H9 (cell line): Measurements from ENCODE around the gene PLCH2. TPM values are rescaled to one million over a fixed set of nuclear protein-coding genes. Genes with fewer than 3 reads are reported as not detected.
"Not testable (repeated sequence)": the region's sequence is repeated elsewhere in the genome, so short reads cannot be mapped to it uniquely, and the experiment has no call there.

ENCODE experiments used
- DNase-seq: peaks from one replicate; pipeline ENCODE4 v3.0.0-alpha.2; 2017
- H2AFZ ChIP-seq: one replicate; pipeline ENCODE4 v1.6.1; 2013; ENCODE audit warnings: mild to moderate bottlenecking, low read length, control low read depth, moderate library complexity
- H2AK5ac ChIP-seq: 2 replicates; pipeline ENCODE4 v1.6.1; 2013; ENCODE audit warnings: low read length, control low read depth, mixed read lengths; ENCODE audit not compliant: insufficient read length
- H2BK120ac ChIP-seq: one replicate; pipeline ENCODE4 v1.6.1; 2013; ENCODE audit warnings: low read depth, mild to moderate bottlenecking, low read length, control low read depth, inconsistent platforms; ENCODE audit not compliant: poor library complexity, severe bottlenecking
- H2BK12ac ChIP-seq: 2 replicates; pipeline ENCODE4 v1.6.1; 2013; ENCODE audit warnings: low read length, control low read depth, mixed read lengths, low read depth; ENCODE audit not compliant: insufficient read length
- H2BK15ac ChIP-seq: 2 replicates; pipeline ENCODE4 v1.6.1; 2013; ENCODE audit warnings: low read depth, low read length, control low read depth
- H2BK20ac ChIP-seq: one replicate; pipeline ENCODE4 v1.6.1; 2013; ENCODE audit warnings: low read depth, mild to moderate bottlenecking, low read length, control low read depth, inconsistent platforms; ENCODE audit not compliant: poor library complexity, severe bottlenecking
- H2BK5ac ChIP-seq: 2 replicates; pipeline ENCODE4 v1.6.1; 2013; ENCODE audit warnings: low read length, control low read depth, mixed read lengths; ENCODE audit not compliant: insufficient read length
- H3K14ac ChIP-seq: 2 replicates; pipeline ENCODE4 v1.6.1; 2013; ENCODE audit warnings: low read length, control low read depth; ENCODE audit not compliant: insufficient read depth
- H3K18ac ChIP-seq: 2 replicates; pipeline ENCODE4 v1.6.1; 2013; ENCODE audit warnings: low read depth, mild to moderate bottlenecking, mixed read lengths, low read length, control low read depth; ENCODE audit not compliant: insufficient read length
- H3K23ac ChIP-seq: 2 replicates; pipeline ENCODE4 v1.6.1; 2013; ENCODE audit warnings: low read length, control low read depth, mixed read lengths, low read depth; ENCODE audit not compliant: insufficient read length
- H3K23me2 ChIP-seq: 2 replicates; pipeline ENCODE4 v1.6.1; 2013; ENCODE audit warnings: low read depth, mild to moderate bottlenecking, mixed read lengths, low read length, control low read depth; ENCODE audit not compliant: insufficient read length, poor library complexity, severe bottlenecking
- H3K27ac ChIP-seq: 2 replicates; pipeline ENCODE4 v1.5.1; 2013; ENCODE audit warnings: low read length, control low read depth, mixed read lengths, low read depth; ENCODE audit not compliant: insufficient read length
- H3K27me3 ChIP-seq: 2 replicates; pipeline ENCODE4 v1.6.1; 2013; ENCODE audit warnings: low read length, control low read depth, inconsistent platforms; ENCODE audit not compliant: insufficient read depth
- H3K4ac ChIP-seq: 2 replicates; pipeline ENCODE4 v1.6.1; 2013; ENCODE audit warnings: low read depth, mild to moderate bottlenecking, control low read depth, inconsistent platforms, low read length, moderate library complexity
- H3K4me1 ChIP-seq: 2 replicates; pipeline ENCODE4 v1.6.1; 2013; ENCODE audit warnings: low read length, control low read depth, inconsistent platforms; ENCODE audit not compliant: insufficient read depth
- H3K4me2 ChIP-seq: 2 replicates; pipeline ENCODE4 v1.6.1; 2013; ENCODE audit warnings: low read length, control low read depth, mixed read lengths; ENCODE audit not compliant: insufficient read length, insufficient read depth
- H3K56ac ChIP-seq: 2 replicates; pipeline ENCODE4 v1.6.1; 2013; ENCODE audit warnings: low read depth, mild to moderate bottlenecking, mixed read lengths, low read length, control low read depth; ENCODE audit not compliant: insufficient read length
- H3K79me1 ChIP-seq: 2 replicates; pipeline ENCODE4 v1.6.1; 2013; ENCODE audit warnings: low read depth, mild to moderate bottlenecking, moderate library complexity, low read length, control low read depth, inconsistent platforms; ENCODE audit not compliant: insufficient read depth, poor library complexity, severe bottlenecking
- H3K79me2 ChIP-seq: 2 replicates; pipeline ENCODE4 v1.6.1; 2013; ENCODE audit warnings: low read length, control low read depth, inconsistent platforms; ENCODE audit not compliant: insufficient read depth
- H3K9ac ChIP-seq: 2 replicates; pipeline ENCODE4 v1.6.1; 2013; ENCODE audit warnings: low read length, control low read depth, mixed read lengths; ENCODE audit not compliant: insufficient read length; ENCODE audit errors: extremely low read depth
- H3K9me3 ChIP-seq: one replicate; pipeline ENCODE4 v1.6.1; 2013; ENCODE audit warnings: low read depth, low read length, inconsistent platforms; ENCODE audit not compliant: control insufficient read depth
- H3T11ph ChIP-seq: one replicate; pipeline ENCODE4 v1.6.1; 2013; ENCODE audit warnings: mild to moderate bottlenecking, low read length, control low read depth, inconsistent platforms
- H4K20me1 ChIP-seq: one replicate; pipeline ENCODE4 v1.6.1; 2013; ENCODE audit not compliant: control insufficient read depth, insufficient read length, insufficient read depth
- H4K5ac ChIP-seq: 2 replicates; pipeline ENCODE4 v1.6.1; 2013; ENCODE audit warnings: low read depth, mild to moderate bottlenecking, mixed read lengths, low read length, control low read depth; ENCODE audit not compliant: insufficient read length
- H4K8ac ChIP-seq: replicated peaks from 2 replicates; pipeline ENCODE4 v1.6.1; 2013; ENCODE audit warnings: low read length, control low read depth, mixed read lengths, low read depth; ENCODE audit not compliant: insufficient read length
- H4K91ac ChIP-seq: 2 replicates; pipeline ENCODE4 v1.6.1; 2013; ENCODE audit warnings: low read depth, mild to moderate bottlenecking, moderate library complexity, mixed read lengths, low read length, control low read depth; ENCODE audit not compliant: insufficient read length
- H3K27ac Mint-ChIP-seq, 3 experiments: 2 replicates in 2 of 3; 3 replicates in 1 of 3; pipeline ENCODE4 v1.8.0; 2020 to 2021; ENCODE audit warnings: mixed read lengths in 3 of 3, mild to moderate bottlenecking in 1 of 3, moderate library complexity in 1 of 3
- H3K27me3 Mint-ChIP-seq: 2 replicates; pipeline ENCODE4 v1.8.0; 2021; ENCODE audit warnings: low read depth, mild to moderate bottlenecking, moderate library complexity, mixed read lengths
- H3K36me3 Mint-ChIP-seq, 3 experiments: 2 replicates in 2 of 3; 3 replicates in 1 of 3; pipeline ENCODE4 v1.8.0; 2020 to 2021; ENCODE audit warnings: low read depth in 3 of 3, mixed read lengths in 3 of 3; ENCODE audit not compliant: insufficient read depth in 1 of 3
- H3K4me1 Mint-ChIP-seq, 2 experiments: 2 replicates each; pipeline ENCODE4 v1.8.0; 2020; ENCODE audit warnings: mixed read lengths in 2 of 2
- H3K4me3 Mint-ChIP-seq, 2 experiments: 2 replicates in 1 of 2; 3 replicates in 1 of 2; pipeline ENCODE4 v1.8.0; 2020 to 2021; ENCODE audit warnings: mild to moderate bottlenecking in 2 of 2, mixed read lengths in 2 of 2, moderate library complexity in 1 of 2
- H3K9me3 Mint-ChIP-seq, 2 experiments: 2 replicates in 1 of 2; 3 replicates in 1 of 2; pipeline ENCODE4 v1.8.0; 2020; ENCODE audit warnings: mild to moderate bottlenecking in 2 of 2, mixed read lengths in 2 of 2, moderate library complexity in 1 of 2
- CTCF ChIP-seq: fragments of 200-600 bp; sonication (generic); conservative IDR thresholded peaks from 3 replicates; pipeline ENCODE4 v1.8.0; 2021; ENCODE audit warnings: antibody characterized with exemption, mild to moderate bottlenecking
- WGBS: extraction: QIAGEN DNeasy Blood & Tissue Kit; methylation state at CpG from one replicate; pipeline ENCODE4 v1.1.7; 2013; ENCODE audit warnings: missing lambda C conversion rate, low lambda C conversion rate, mixed read lengths; ENCODE audit not compliant: insufficient read length; ENCODE audit errors: extremely low coverage; 5-methylcytosine and 5-hydroxymethylcytosine counted together
- total RNA-seq: library from RNA; stranded (reverse); gene quantifications from 2 replicates; pipeline ENCODE4 v1.2.1, GENCODE V29; 2021

Gene PLCH2
- total RNA-seq, 1 experiment from 2014 or later: 0.09 TPM

DNA sequence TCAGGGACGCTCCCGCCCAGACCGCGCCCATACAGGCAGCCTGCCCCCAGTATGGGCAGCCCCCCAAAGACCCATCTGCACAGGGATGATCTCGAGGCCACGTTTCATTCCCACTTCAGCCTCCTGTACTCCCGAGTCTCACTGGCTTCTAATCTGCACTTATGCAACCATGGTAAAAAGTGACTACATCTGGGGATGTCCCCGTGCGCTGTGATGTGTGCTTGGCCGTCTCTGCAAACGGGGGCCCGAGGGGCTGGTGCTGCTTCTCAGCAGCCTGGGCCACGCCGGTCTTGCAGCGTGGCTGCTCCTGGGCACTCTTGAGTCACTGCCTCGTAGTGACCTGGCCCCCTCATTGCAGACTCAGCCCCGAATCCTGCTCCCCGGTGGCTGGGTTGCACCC lies 17.4 kb upstream of the PLCH2 start:
- no peak overlapping the region for H3K18ac ChIP-seq
- no peak overlapping the region for H3K23ac ChIP-seq
- H2BK5ac ChIP-seq: no peak overlapping the region
- H2AFZ ChIP-seq: no peak overlapping the region
- Mint-ChIP-seq H3K9me3 (no peaks in the 10 kb centered on the region), H3K27me3 (peaks cover 6% of the 10 kb centered on the region), H3K4me3 (no peak overlapping the region), H3K4me1 (no peaks in the 10 kb centered on the region), H3K36me3 (no peaks in the 10 kb centered on the region), H3K27ac (no peak overlapping the region)
- no peak overlapping the region for H3K27ac ChIP-seq
- no peaks in the 10 kb centered on the region for H3K79me2 ChIP-seq
- peaks cover 3% of the 10 kb centered on the region for H3K23me2 ChIP-seq
- no CpG with 5 or more reads among the region's 18 CpGs for WGBS
- H4K91ac ChIP-seq: no peak overlapping the region
- no peak overlapping the region for H3K4ac ChIP-seq
- no peak for TF ChIP-seq CTCF
- no peaks in the 10 kb centered on the region for H4K20me1 ChIP-seq
- no peaks in the 10 kb centered on the region for H3K9me3 ChIP-seq
- H3K27me3 ChIP-seq: no peaks in the 10 kb centered on the region
- H4K5ac ChIP-seq: no peak overlapping the region
- no peak overlapping the region for H3K4me2 ChIP-seq
- H3K56ac ChIP-seq: no peak overlapping the region
- no peak overlapping the region for H3T11ph ChIP-seq
- H2BK120ac ChIP-seq: no peak overlapping the region
- no peak overlapping the region for H4K8ac ChIP-seq
- H2BK15ac ChIP-seq: no peak overlapping the region
- no peak overlapping the region for H3K9ac ChIP-seq
- no peak for DNase-seq
- no peaks in the 10 kb centered on the region for H3K4me1 ChIP-seq
- H2BK12ac ChIP-seq: no peak overlapping the region
- no peak overlapping the region for H2AK5ac ChIP-seq
- no peaks in the 10 kb centered on the region for H3K79me1 ChIP-seq
- no peak overlapping the region for H3K14ac ChIP-seq
- no peak overlapping the region for H2BK20ac ChIP-seq

DNA sequence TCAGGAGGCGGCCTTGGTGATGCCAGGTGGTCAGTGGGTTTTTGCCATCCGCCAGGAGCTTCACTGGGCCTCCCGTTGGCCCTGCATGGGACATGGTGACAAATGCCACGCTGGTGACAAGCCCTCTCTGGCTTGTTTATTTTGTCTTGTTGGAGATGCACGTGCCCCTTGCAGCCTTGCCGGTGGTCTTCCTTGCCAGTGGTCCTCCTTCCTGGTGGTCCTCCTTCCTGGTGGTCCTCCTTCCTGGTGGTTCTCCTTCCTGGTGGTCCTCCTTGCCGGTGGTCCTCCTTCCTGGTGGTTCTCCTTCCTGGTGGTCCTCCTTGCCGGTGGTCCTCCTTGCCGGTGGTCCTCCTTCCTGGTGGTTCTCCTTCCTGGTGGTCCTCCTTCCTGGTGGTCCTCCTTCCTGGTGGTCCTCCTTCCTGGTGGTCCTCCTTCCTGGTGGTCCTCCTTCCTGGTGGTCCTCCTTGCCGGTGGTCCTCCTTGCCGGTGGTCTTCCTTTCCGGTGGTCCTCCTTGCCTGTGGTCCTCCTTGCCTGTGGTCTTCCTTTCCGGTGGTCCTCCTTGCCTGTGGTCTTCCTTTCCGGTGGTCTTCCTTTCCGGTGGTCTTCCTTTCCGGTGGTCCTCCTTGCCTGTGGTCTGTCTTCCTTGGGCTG lies 16.9 kb upstream of the PLCH2 start:
- WGBS: no CpG with 5 or more reads among the region's 16 CpGs

More for the DNA sequence above, 16.9 kb upstream of the PLCH2 start:
- H2BK20ac ChIP-seq, H4K8ac ChIP-seq, H3T11ph ChIP-seq, H3K4me3 Mint-ChIP-seq, H3K4me2 ChIP-seq, H3K4me1 Mint-ChIP-seq, H3K18ac ChIP-seq, H3K23ac ChIP-seq, H3K4me1 ChIP-seq, H2AFZ ChIP-seq, H3K27me3 Mint-ChIP-seq, H2AK5ac ChIP-seq, H3K9ac ChIP-seq, H3K36me3 Mint-ChIP-seq, H2BK120ac ChIP-seq, H2BK5ac ChIP-seq, H3K27me3 ChIP-seq, H4K5ac ChIP-seq, H4K91ac ChIP-seq, DNase-seq, H2BK12ac ChIP-seq, H2BK15ac ChIP-seq, H3K9me3 ChIP-seq, H3K14ac ChIP-seq, H3K4ac ChIP-seq, H3K9me3 Mint-ChIP-seq, H3K79me1 ChIP-seq, H3K56ac ChIP-seq, H3K27ac Mint-ChIP-seq, H3K27ac ChIP-seq, H3K23me2 ChIP-seq, H3K79me2 ChIP-seq, H4K20me1 ChIP-seq: not testable (repeated sequence)
